ENCODE measurements around the gene BRSK1.

Gene BRSK1

DNA sequence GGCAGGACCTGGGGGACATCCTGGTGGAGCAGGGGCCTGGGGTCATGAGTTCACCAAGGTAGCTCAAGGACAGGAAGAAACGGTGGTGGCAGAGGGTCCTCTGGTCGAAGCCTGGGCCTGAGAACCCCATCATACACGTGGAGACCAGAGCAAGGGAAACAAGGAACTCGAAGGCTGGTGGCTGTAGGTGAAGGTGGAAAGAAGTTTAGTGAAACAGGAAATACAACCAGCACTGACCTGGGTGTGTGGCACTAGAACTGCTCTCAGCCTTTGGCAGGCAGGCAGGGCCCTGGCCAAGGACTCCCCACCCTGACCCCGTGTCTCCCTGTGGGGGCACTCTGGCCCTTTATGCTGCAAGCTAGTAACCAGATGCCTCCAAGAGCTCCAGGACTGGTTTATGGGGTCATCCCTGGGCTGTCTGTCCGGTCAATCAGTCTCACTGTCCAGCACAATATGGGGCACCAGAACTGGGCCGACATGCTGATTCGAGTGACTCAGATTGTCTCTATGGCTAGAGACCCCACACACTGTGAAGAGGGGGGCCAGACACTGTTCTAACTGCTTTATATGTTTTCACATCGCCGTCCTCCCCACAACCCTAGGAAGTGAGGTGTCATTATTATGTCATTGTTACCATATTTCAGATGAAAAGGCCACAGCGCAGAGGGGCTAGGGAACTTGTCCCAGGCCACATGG is 67.0 kb downstream of the BRSK1 start:
- Histone ChIP-seq H3K9ac (peak overlapping the region in 1 of 11 experiments; percentile 45; a peak in 1 of 22 replicates), H3K27ac (no peak overlapping the region), H4K20me1 (peaks cover 0 to 28% (median 0%) of the 10 kb centered on the region in 11 experiments; a peak in 5 of 22 replicates), H3K9me3 (replicated peaks in 1 of 11) (no peaks in the 10 kb centered on the region), H3K4me2 (peak overlapping the region in 4 of 11 experiments; percentile 55 to 86 (median 65); a peak in 5 of 22 replicates), H3K4me1 (peaks cover 23 to 72% (median 60%) of the 10 kb centered on the region in 10 experiments), H3K4me3 (no peak overlapping the region), H3K36me3 (peaks cover 0 to 23% (median 10%) of the 10 kb centered on the region in 11 experiments; a peak in 14 of 22 replicates), H3K27me3 (peaks cover 43 to 48% (median 44%) of the 10 kb centered on the region in 11 experiments)
- no peak for TF ChIP-seq Cebpa-rat (IDR thresholded peaks at IDR 0.05)

- H3K27me3 ChIP-seq, result peaks cover 56 to 61% (median 57%) of the 10 kb centered on the region in 11 experiments
- peaks cover 23 to 68% (median 57%) of the 10 kb centered on the region in 10 experiments for H3K4me1 ChIP-seq
- H3K4me3 ChIP-seq, result no peak overlapping the region
- peak overlapping the region; percentile 31 to 96 (median 55); a peak in 21 of 22 replicates for H3K4me2 ChIP-seq
- no peak overlapping the region for H3K27ac ChIP-seq
- TF ChIP-seq Cebpa-rat (IDR thresholded peaks at IDR 0.05), result no peak
- H4K20me1 ChIP-seq, result peaks cover 0 to 25% (median 0%) of the 10 kb centered on the region in 11 experiments; a peak in 5 of 22 replicates
- H3K9me3 ChIP-seq (replicated peaks in 1 of 11), result no peaks in the 10 kb centered on the region; a peak in 1 of 22 replicates
- no peak overlapping the region for H3K9ac ChIP-seq
- H3K36me3 ChIP-seq, result peaks cover 0 to 12% (median 3%) of the 10 kb centered on the region in 11 experiments; a peak in 8 of 22 replicates
Observed at GRCh38 chr19:55352040-55352439, 68.2 kb downstream of the BRSK1 start.

GRCh38 chr19:55352549-55353145 is 68.8 kb downstream of the BRSK1 start:
- Histone ChIP-seq H3K4me2 (peak overlapping the region; percentile 50 to 98 (median 89); a peak in 20 of 22 replicates), H4K20me1 (peaks cover 0 to 25% (median 0%) of the 10 kb centered on the region in 11 experiments; a peak in 5 of 22 replicates), H3K27ac (no peak overlapping the region), H3K27me3 (peaks cover 60 to 67% (median 62%) of the 10 kb centered on the region in 11 experiments), H3K4me1 (peaks cover 23 to 62% (median 51%) of the 10 kb centered on the region in 10 experiments), H3K36me3 (peaks cover 0 to 8% (median 0%) of the 10 kb centered on the region in 11 experiments; a peak in 3 of 22 replicates), H3K4me3 (peak overlapping the region in 3 of 10 experiments; percentile 52 to 70 (median 54); a peak in 2 of 20 replicates), H3K9me3 (replicated peaks in 1 of 11) (no peaks in the 10 kb centered on the region; a peak in 1 of 22 replicates), H3K9ac (no peak overlapping the region)
- TF ChIP-seq Cebpa-rat (IDR thresholded peaks at IDR 0.05), result no peak

GRCh38 chr19:55353356-55353802 is 69.6 kb downstream of the BRSK1 start:
- H3K4me1 ChIP-seq, result peaks cover 23 to 55% (median 43%) of the 10 kb centered on the region in 10 experiments
- H3K27me3 ChIP-seq, result peaks cover 60 to 74% (median 65%) of the 10 kb centered on the region in 11 experiments
- peaks cover 0 to 5% (median 0%) of the 10 kb centered on the region in 11 experiments; a peak in 2 of 22 replicates for H3K36me3 ChIP-seq
- no peak overlapping the region for H3K27ac ChIP-seq
- no peak for TF ChIP-seq Cebpa-rat (IDR thresholded peaks at IDR 0.05)
- peaks cover 0 to 18% (median 0%) of the 10 kb centered on the region in 11 experiments; a peak in 5 of 22 replicates for H4K20me1 ChIP-seq
- H3K9me3 ChIP-seq (replicated peaks in 1 of 11), result no peaks in the 10 kb centered on the region; a peak in 1 of 22 replicates
- H3K4me3 ChIP-seq, result peak overlapping the region; percentile 47 to 70 (median 54)
- H3K4me2 ChIP-seq, result peak overlapping the region; percentile 86 to 99 (median 94)
- peak overlapping the region in 10 of 11 experiments; percentile 7 to 58 (median 34); a peak in 10 of 22 replicates for H3K9ac ChIP-seq

GRCh38 chr19:55353803-55354697 is 70.3 kb downstream of the BRSK1 start:
- TF ChIP-seq Cebpa-rat (IDR thresholded peaks at IDR 0.05), result no peak
- Histone ChIP-seq H3K27ac (no peak overlapping the region), H3K4me1 (peaks cover 20 to 48% (median 36%) of the 10 kb centered on the region in 10 experiments), H3K27me3 (peaks cover 60 to 76% (median 65%) of the 10 kb centered on the region in 11 experiments), H3K4me2 (peak overlapping the region; percentile 86 to 99 (median 94)), H4K20me1 (peaks cover 0 to 13% (median 0%) of the 10 kb centered on the region in 11 experiments; a peak in 4 of 22 replicates), H3K36me3 (no peaks in the 10 kb centered on the region; a peak in 1 of 22 replicates), H3K9ac (peak overlapping the region in 10 of 11 experiments; percentile 7 to 58 (median 38); a peak in 12 of 22 replicates), H3K9me3 (replicated peaks in 1 of 11) (no peaks in the 10 kb centered on the region; a peak in 1 of 22 replicates), H3K4me3 (peak overlapping the region; percentile 47 to 70 (median 54))

GRCh38 chr19:55354698-55355212 is 71.0 kb downstream of the BRSK1 start, which contains the start of gene COX6B2:
Gene COX6B2 (minus strand): TSS chr19:55354719. CDS start chr19:55354521, 198 bp downstream.
- Histone ChIP-seq H3K4me1 (peaks cover 20 to 43% (median 31%) of the 10 kb centered on the region in 10 experiments), H3K4me2 (peak within 1 kb of the TSS; percentile 86 to 99 (median 94)), H3K4me3 (peak within 1 kb of the TSS; percentile 47 to 70 (median 54)), H3K27ac (no peak within 1 kb of the TSS), H3K36me3 (no peaks in the 10 kb centered on the region), H3K9ac (peak within 1 kb of the TSS in 10 of 11 experiments; percentile 7 to 58 (median 38); a peak in 12 of 22 replicates), H4K20me1 (peaks cover 0 to 13% (median 0%) of the 10 kb centered on the region in 11 experiments; a peak in 4 of 22 replicates), H3K9me3 (replicated peaks in 1 of 11) (no peaks in the 10 kb centered on the region; a peak in 1 of 22 replicates), H3K27me3 (peaks cover 60 to 76% (median 65%) of the 10 kb centered on the region in 11 experiments)
- TF ChIP-seq Cebpa-rat (IDR thresholded peaks at IDR 0.05), result no peak

DNA sequence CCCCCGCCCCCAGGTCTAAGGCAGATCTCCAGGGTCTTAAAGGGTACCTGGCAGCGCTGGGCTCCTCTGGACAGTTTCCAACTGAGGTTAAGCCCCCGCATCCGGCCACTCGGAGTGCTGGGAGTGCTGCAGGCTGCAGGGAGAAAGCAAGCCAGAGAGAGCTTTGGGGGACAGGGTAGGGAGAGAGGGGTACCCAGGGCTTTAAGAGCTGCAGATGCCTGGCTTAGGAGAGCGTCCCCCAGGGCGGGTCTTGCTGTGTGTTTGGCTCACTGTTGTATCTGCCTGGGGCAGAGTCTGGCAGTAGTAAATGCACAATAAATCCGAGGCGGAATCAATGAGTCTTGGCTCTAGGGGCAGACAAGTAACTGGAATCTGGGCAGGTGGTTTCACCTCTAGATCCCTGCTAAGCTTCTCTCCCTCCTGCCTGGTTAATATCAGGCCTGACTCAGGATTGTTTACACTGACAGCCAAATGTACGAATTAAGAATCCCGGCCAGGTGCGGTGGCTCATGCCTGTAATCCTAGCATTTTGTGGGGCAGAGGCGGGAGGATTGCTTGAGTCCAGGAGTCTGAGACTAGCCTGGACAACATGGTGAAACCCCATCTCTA is 71.5 kb downstream of the BRSK1 start:
- Histone ChIP-seq H3K27ac (no peak overlapping the region), H3K27me3 (peaks cover 60 to 76% (median 65%) of the 10 kb centered on the region in 11 experiments), H3K4me2 (no peak overlapping the region), H3K9me3 (replicated peaks in 1 of 11) (no peaks in the 10 kb centered on the region; a peak in 1 of 22 replicates), H3K36me3 (no peaks in the 10 kb centered on the region), H3K4me1 (peaks cover 20 to 40% (median 31%) of the 10 kb centered on the region in 10 experiments), H3K9ac (no peak overlapping the region), H3K4me3 (no peak overlapping the region), H4K20me1 (peaks cover 0 to 9% (median 0%) of the 10 kb centered on the region in 11 experiments; a peak in 4 of 22 replicates)
- TF ChIP-seq Cebpa-rat (IDR thresholded peaks at IDR 0.05), result no peak
